Neuronal stem cell (in vitro differentiated cells): ENCODE results near the gene KLF13.

Experiments
- DNase-seq: peaks from one replicate; pipeline ENCODE4 v3.0.0-alpha.2; 2013; ENCODE audit warnings: low spot score
- H2AFZ ChIP-seq: one replicate; pipeline ENCODE4 v1.6.1; 2013; ENCODE audit warnings: mild to moderate bottlenecking, low read length, inconsistent platforms
- H2AK5ac ChIP-seq: 2 replicates; pipeline ENCODE4 v1.6.1; 2013; ENCODE audit warnings: low read depth, mild to moderate bottlenecking, inconsistent platforms, low read length, moderate library complexity, mixed read lengths
- H2BK120ac ChIP-seq: 2 replicates; pipeline ENCODE4 v1.6.1; 2013; ENCODE audit warnings: low read depth, mild to moderate bottlenecking, inconsistent platforms, low read length, moderate library complexity, mixed read lengths
- H2BK12ac ChIP-seq: one replicate; pipeline ENCODE4 v1.6.1; 2013; ENCODE audit warnings: low read length, inconsistent platforms
- H2BK15ac ChIP-seq: 2 replicates; pipeline ENCODE4 v1.6.1; 2013; ENCODE audit warnings: mild to moderate bottlenecking, low read length, inconsistent platforms, mixed read lengths
- H2BK5ac ChIP-seq: one replicate; pipeline ENCODE4 v1.6.1; 2013; ENCODE audit warnings: inconsistent platforms, mild to moderate bottlenecking, low read length, moderate library complexity
- H3K14ac ChIP-seq: one replicate; pipeline ENCODE4 v1.6.1; 2013; ENCODE audit warnings: low read length, inconsistent platforms
- H3K18ac ChIP-seq: 2 replicates; pipeline ENCODE4 v1.6.1; 2013; ENCODE audit warnings: low read length, inconsistent platforms
- H3K23ac ChIP-seq: 2 replicates; pipeline ENCODE4 v1.6.1; 2013; ENCODE audit warnings: low read depth, mild to moderate bottlenecking, mixed read lengths, low read length, inconsistent platforms; ENCODE audit not compliant: poor library complexity
- H3K27ac ChIP-seq: replicated peaks from 3 replicates; pipeline ENCODE4 v1.5.1; 2013; ENCODE audit warnings: low read length, inconsistent platforms
- H3K27me3 ChIP-seq, 3 experiments: 2 replicates each; pipeline ENCODE4 v1.6.1; 2013; ENCODE audit warnings: low read length in 3 of 3, mild to moderate bottlenecking in 2 of 3, inconsistent platforms in 1 of 3, low read depth in 1 of 3, mixed read lengths in 1 of 3, moderate library complexity in 1 of 3; ENCODE audit not compliant: control insufficient read depth in 3 of 3, insufficient read depth in 3 of 3
- H3K36me3 ChIP-seq, 2 donors: replicated peaks in 1 of 2; 2 replicates each; pipeline ENCODE4 v1.6.1; 2013; ENCODE audit warnings: low read length in 2 of 2; ENCODE audit not compliant: control insufficient read depth in 2 of 2, insufficient read depth in 2 of 2
- H3K4ac ChIP-seq: 2 replicates; pipeline ENCODE4 v1.6.1; 2013; ENCODE audit warnings: inconsistent platforms, mild to moderate bottlenecking, low read length, moderate library complexity
- H3K4me1 ChIP-seq, 2 donors: 1 replicate in 1 of 2; 2 replicates in 1 of 2; pipeline ENCODE4 v1.6.1; 2013; ENCODE audit warnings: low read length in 2 of 2, low read depth in 1 of 2; ENCODE audit not compliant: control insufficient read depth in 2 of 2, insufficient read depth in 1 of 2
- H3K4me2 ChIP-seq: one replicate; pipeline ENCODE4 v1.6.1; 2013; ENCODE audit warnings: mild to moderate bottlenecking, low read length, inconsistent platforms; ENCODE audit not compliant: insufficient read depth, poor library complexity, severe bottlenecking
- H3K4me3 ChIP-seq, 2 donors: 2 replicates each; pipeline ENCODE4 v1.5.1; 2013; ENCODE audit warnings: low read length in 2 of 2, mild to moderate bottlenecking in 2 of 2, inconsistent platforms in 1 of 2, moderate library complexity in 1 of 2
- H3K79me1 ChIP-seq: one replicate; pipeline ENCODE4 v1.6.1; 2013; ENCODE audit warnings: low read depth, mild to moderate bottlenecking, inconsistent platforms, low read length, moderate library complexity
- H3K9ac ChIP-seq: one replicate; pipeline ENCODE4 v1.6.1; 2013; ENCODE audit warnings: mild to moderate bottlenecking, low read depth, low read length, inconsistent platforms; ENCODE audit not compliant: poor library complexity
- H3K9me3 ChIP-seq, 2 donors: replicated peaks in 1 of 2; 2 replicates each; pipeline versions ENCODE3 to v1.6.1; 2013; ENCODE audit warnings: low read length in 2 of 2, mild to moderate bottlenecking in 2 of 2, inconsistent platforms in 1 of 2, low read depth in 1 of 2, mixed read lengths in 1 of 2, moderate library complexity in 1 of 2; ENCODE audit not compliant: control insufficient read depth in 2 of 2, insufficient read depth in 1 of 2
- H4K8ac ChIP-seq: one replicate; pipeline ENCODE4 v1.6.1; 2013; ENCODE audit warnings: low read depth, mild to moderate bottlenecking, inconsistent platforms, low read length, moderate library complexity
- H4K91ac ChIP-seq: one replicate; pipeline ENCODE4 v1.6.1; 2013; ENCODE audit warnings: low read length, low read depth, mild to moderate bottlenecking, inconsistent platforms; ENCODE audit not compliant: poor library complexity
- WGBS, 2 donors: extraction: QIAGEN DNeasy Blood & Tissue Kit; methylation state at CpG; one replicate each; pipeline ENCODE4 v1.1.7; 2013; ENCODE audit warnings: missing lambda C conversion rate in 2 of 2, mixed read lengths in 1 of 2; ENCODE audit not compliant: insufficient read length in 2 of 2, insufficient replicate concordance in 1 of 2; ENCODE audit errors: extremely low coverage in 2 of 2; 5-methylcytosine and 5-hydroxymethylcytosine counted together

KLF13 gene

DNA sequence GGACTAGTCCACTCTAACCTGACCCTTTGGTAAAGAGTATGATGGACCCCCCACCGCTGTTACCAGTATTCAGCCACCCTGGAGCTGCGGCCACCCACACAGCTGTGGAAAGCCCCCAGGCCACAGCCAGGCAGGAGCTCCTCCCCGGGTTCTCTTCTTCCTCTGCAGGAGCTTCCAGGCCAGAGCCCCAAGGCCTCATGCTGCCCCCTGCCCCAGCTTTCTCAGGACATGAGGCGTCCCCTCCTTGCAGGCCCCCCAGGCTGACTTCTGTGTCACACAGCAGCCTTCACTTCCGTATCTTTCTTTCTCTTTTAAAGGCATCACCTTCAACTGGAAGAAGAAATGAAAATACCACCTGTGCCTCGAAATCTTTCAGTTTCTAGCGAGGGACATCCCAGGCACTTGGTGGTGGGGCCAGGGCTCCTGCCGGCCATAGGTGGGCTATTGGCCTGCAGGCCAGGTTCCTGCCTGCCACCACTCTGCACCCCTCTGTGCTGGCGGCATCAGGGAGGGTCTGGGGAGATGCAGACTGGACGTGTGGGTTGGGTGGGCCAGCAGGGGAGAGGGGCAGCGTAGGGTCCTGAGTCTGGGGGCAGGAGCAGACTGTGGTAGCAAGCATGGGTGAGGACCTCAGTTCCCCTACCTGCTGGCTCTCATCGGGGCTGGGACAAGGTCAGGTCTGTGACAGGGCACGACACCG lies 19.9 kb downstream of the KLF13 start:
- peak overlapping the region; percentile 44 for H2AK5ac ChIP-seq
- H3K23ac ChIP-seq, result no peak overlapping the region
- H2BK120ac ChIP-seq, result no peak overlapping the region
- no CpG with 5 or more reads among the region's 14 CpGs for WGBS, 2 donors
- H2BK12ac ChIP-seq, result no peak overlapping the region
- no peak for DNase-seq
- H3K9me3 ChIP-seq, result no peaks in the 10 kb centered on the region
- no peak overlapping the region for H4K8ac ChIP-seq
- H2AFZ ChIP-seq, result no peak overlapping the region
- H2BK15ac ChIP-seq, result no peak overlapping the region
- H4K91ac ChIP-seq, result no peak overlapping the region
- no peak overlapping the region for H3K18ac ChIP-seq
- H2BK5ac ChIP-seq, result no peak overlapping the region
- peak overlapping the region; percentile 52 for H3K9ac ChIP-seq
- H3K4me3 ChIP-seq, result no peak overlapping the region
- peaks cover 0 to 3% of the 10 kb centered on the region in 2 donors for H3K4me1 ChIP-seq
- no peak overlapping the region for H3K14ac ChIP-seq
- peaks cover 0 to 3% of the 10 kb centered on the region in 2 donors for H3K36me3 ChIP-seq
- no peak overlapping the region for H3K4ac ChIP-seq
- H3K4me2 ChIP-seq, result no peak overlapping the region
- H3K79me1 ChIP-seq, result peaks cover 14% of the 10 kb centered on the region
- H3K27me3 ChIP-seq, result no peaks in the 10 kb centered on the region
- H3K27ac ChIP-seq, result no peak overlapping the region

DNA sequence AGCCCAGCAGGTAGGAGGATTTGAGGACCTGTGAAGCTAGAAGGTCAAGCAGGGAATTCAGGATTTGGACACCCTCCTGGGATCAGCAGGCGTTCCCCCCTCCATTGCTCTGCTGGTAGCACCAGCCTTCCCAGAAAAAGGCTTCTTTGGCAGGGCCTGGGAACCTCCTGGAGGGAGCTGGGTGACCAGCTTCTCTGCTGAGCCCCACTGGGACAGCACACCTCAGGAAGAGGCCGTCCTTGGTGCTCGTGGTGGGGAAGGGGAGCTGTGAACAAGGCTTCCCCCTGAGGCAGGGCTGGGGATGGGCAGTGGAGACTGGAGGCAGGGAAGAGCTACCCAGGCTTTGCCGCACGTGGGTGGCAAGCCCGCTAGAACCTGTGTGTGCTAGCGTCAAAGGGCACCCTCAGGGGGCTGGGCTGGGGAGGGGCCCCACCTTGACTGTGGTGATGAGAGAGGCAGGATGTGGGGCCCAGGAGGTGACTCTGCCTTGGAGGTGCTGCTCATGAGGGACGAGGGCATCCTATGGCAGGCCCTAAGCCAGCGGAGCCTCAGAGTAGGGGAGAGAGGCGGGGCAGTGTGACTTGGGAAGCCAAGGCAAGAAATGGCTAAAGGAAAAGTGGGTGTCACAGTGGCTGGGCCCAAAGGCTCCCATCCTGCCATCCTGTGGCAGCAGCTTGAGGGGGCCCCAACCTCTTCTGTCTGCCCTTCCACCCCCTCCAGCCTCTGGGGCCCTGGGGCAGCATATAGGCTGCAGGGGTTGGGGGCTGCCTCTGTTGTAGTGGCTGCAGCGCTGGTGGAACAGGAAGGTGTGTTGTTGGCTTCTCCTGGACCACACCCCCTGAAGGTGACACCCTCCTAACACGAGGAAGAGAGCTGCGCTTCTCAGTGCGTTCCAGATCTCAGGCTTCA lies 20.7 kb downstream of the KLF13 start:
- Histone ChIP-seq H3K18ac (peak overlapping the region; percentile 25), H3K4me2 (no peak overlapping the region), H2AFZ (no peak overlapping the region), H3K9ac (no peak overlapping the region), H2BK120ac (no peak overlapping the region), H2BK5ac (no peak overlapping the region), H2AK5ac (no peak overlapping the region), H4K91ac (no peak overlapping the region), H3K79me1 (peaks cover 15% of the 10 kb centered on the region), H3K4me3 (no peak overlapping the region), H3K14ac (no peak overlapping the region), H3K4me1 (peaks cover 4 to 6% of the 10 kb centered on the region in 2 donors), H2BK15ac (no peak overlapping the region), H3K4ac (no peak overlapping the region), H4K8ac (no peak overlapping the region), H3K9me3 (no peaks in the 10 kb centered on the region), H3K23ac (no peak overlapping the region), H3K36me3 (peaks cover 0 to 3% of the 10 kb centered on the region in 2 donors), H2BK12ac (no peak overlapping the region), H3K27ac (no peak overlapping the region), H3K27me3 (no peaks in the 10 kb centered on the region)
- no peak for DNase-seq
- no CpG with 5 or more reads among the region's 14 CpGs for WGBS, 2 donors

DNA sequence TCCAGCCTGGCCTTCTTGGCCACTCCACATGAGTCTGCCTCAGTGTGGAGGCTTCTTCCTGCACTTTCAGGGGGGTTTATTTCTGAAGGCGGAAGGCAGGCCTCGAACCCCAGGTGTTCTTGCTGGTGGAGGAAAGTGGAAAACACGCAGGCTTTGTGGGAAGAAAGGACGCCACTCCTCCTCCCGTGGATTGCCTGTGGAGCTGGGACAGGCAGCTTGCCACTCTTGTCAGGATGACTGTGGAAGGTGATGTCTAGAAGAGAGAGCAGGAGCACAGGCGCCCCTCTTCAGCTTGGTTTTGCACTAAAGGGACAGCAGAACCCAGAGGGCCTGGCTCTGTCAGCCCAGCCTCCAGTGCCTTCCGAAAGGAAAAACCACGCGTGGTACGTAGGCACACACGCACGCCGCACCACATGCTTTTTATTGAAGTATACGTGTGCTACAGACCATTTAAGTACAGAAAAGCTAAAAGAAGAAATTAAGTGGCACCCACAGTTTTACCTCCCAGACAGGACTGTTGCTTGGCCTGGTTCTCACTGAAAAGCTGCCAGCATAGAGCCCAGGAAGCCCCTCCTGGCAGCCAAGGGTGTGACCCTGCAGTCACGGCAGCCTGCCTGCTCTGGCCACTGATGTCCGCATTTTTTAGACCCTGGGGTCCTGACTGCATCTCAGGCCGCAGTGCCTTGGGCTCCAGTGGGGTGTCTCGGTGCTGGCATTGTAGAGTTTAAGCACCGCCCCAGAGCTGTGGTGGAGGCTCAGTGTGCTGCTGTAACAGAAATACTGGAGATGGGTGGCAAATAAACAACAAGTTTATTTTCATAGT lies 21.6 kb downstream of the KLF13 start:
- no peak overlapping the region for H3K14ac ChIP-seq

More for the DNA sequence above, 21.6 kb downstream of the KLF13 start:
- Histone ChIP-seq H3K36me3 (peaks cover 0 to 3% of the 10 kb centered on the region in 2 donors), H4K8ac (no peak overlapping the region), H2BK15ac (no peak overlapping the region), H4K91ac (no peak overlapping the region), H3K4me1 (peaks cover 11 to 12% of the 10 kb centered on the region in 2 donors), H3K4ac (no peak overlapping the region), H2BK12ac (no peak overlapping the region), H2AFZ (no peak overlapping the region), H3K23ac (no peak overlapping the region), H3K9ac (no peak overlapping the region), H3K4me3 (no peak overlapping the region), H2BK5ac (no peak overlapping the region), H3K18ac (peak overlapping the region; percentile 54), H2AK5ac (no peak overlapping the region), H2BK120ac (no peak overlapping the region), H3K4me2 (no peak overlapping the region), H3K9me3 (no peaks in the 10 kb centered on the region), H3K27ac (no peak overlapping the region), H3K27me3 (no peaks in the 10 kb centered on the region), H3K79me1 (peaks cover 15% of the 10 kb centered on the region)
- DNase-seq, result no peak
- WGBS, 2 donors, result no CpG with 5 or more reads among the region's 19 CpGs
